HG02623 (cell line): ENCODE measurements around the gene USP9Y.

Experiments used
- ATAC-seq: cut with Tn5 transposase; IDR thresholded peaks from one replicate; pipeline ENCODE4 v1.9.1; 2021; ENCODE audit warnings: moderate library complexity; ENCODE audit not compliant: unreplicated experiment

USP9Y gene

GRCh38 chrY:12784521-12784920 is 83.5 kb downstream of the USP9Y start:
- no peak for ATAC-seq

GRCh38 chrY:12793999-12794398 is 93.0 kb downstream of the USP9Y start:
- ATAC-seq, result no peak

GRCh38 chrY:12808046-12808445 is 107.0 kb downstream of the USP9Y start:
- no peak for ATAC-seq

GRCh38 chrY:12809034-12809433 is 108.0 kb downstream of the USP9Y start:
- ATAC-seq, result no peak

- no peak for ATAC-seq
These were observed 122.4 kb downstream of the USP9Y start for GRCh38 chrY:12823408-12823807.

GRCh38 chrY:12826791-12827190 is 125.8 kb downstream of the USP9Y start:
- no peak for ATAC-seq

GRCh38 chrY:12833284-12833683 is 132.3 kb downstream of the USP9Y start:
- ATAC-seq, result no peak

GRCh38 chrY:12837550-12837949 is 136.5 kb downstream of the USP9Y start:
- no peak for ATAC-seq

- no peak for ATAC-seq
These were observed 140.3 kb downstream of the USP9Y start for GRCh38 chrY:12841368-12841767.

- ATAC-seq, result no peak
These were observed 145.8 kb downstream of the USP9Y start for GRCh38 chrY:12846793-12847192.

- no peak for ATAC-seq
These were observed 154.8 kb downstream of the USP9Y start for GRCh38 chrY:12855791-12856275.

- ATAC-seq, result no peak
These were observed 166.9 kb downstream of the USP9Y start for GRCh38 chrY:12867960-12868359.

- ATAC-seq, result no peak
These were observed 195.9 kb downstream of the USP9Y start for GRCh38 chrY:12896973-12897372.

GRCh38 chrY:12898604-12899003 is 197.6 kb downstream of the USP9Y start:
- ATAC-seq, result no peak

- ATAC-seq, result peak; percentile 85
These were observed 203.8 kb downstream of the USP9Y start, which contains the start of gene DDX3Y for GRCh38 chrY:12904618-12905516. DDX3Y (plus strand) TSS chrY:12904868; CDS start chrY:12904937, 69 bp downstream.

GRCh38 chrY:12905517-12905872 is 204.5 kb downstream of the USP9Y start:
- peak; percentile 37 for ATAC-seq

GRCh38 chrY:12905895-12906294 is 204.9 kb downstream of the USP9Y start:
- ATAC-seq, result no peak
